ENCODE data around the gene PORCN. TPM values are rescaled to one million over a fixed set of nuclear protein-coding genes. Genes with fewer than 3 reads are reported as not detected.

Gene PORCN
- total RNA-seq, 1 donor from 2014 or later, result 11.8 TPM

DNA sequence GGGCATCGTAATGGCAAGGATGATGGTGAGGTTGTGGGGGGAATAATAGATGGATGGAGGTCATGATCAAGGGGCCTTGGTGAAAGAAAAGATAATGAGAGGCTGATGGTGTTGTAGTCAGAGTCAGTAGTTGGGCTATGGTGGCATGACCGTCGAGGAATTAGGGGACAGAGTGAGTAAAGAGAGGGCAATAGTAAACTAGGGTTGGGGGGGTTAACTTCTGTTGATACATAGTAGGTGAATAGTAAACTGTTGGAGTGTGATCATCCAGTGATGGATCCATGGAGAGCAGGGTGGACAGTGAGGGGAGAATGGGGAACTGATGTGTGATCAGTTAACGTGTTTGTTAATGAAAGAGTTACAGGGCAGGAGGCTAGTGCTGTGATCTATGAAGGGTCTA lies 31.9 kb upstream of the PORCN start:
- DNase-seq (ENCODE audit: low spot score), result no peak

GRCh38 chrX:48477960-48478755 lies 30.6 kb upstream of the PORCN start:
- no peak for DNase-seq (ENCODE audit: low spot score)

GRCh38 chrX:48478806-48479205 lies 30.0 kb upstream of the PORCN start:
- no peak for DNase-seq (ENCODE audit: low spot score)

DNA sequence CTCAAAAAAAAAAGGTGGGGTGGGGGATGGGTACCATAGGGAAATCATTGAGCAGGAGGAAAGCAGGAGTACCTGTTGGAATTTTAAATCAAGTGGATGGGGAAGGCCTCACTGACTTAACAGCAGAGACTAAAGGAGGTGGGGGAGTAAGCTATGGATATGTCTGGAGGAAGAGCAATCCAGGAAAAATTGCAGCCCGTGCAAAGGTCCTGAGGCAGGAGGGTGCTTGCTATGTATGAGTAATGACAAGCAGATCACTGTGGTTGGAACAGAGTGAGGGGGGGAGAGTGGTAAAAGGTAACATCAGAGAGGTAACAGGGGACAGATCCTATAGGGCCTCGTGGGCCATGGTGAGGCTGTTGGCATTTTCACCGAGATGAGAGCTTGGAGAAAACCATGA lies 28.6 kb upstream of the PORCN start:
- DNase-seq (ENCODE audit: low spot score), result no peak

GRCh38 chrX:48480583-48480982 lies 28.2 kb upstream of the PORCN start:
- no peak for DNase-seq (ENCODE audit: low spot score)

DNA sequence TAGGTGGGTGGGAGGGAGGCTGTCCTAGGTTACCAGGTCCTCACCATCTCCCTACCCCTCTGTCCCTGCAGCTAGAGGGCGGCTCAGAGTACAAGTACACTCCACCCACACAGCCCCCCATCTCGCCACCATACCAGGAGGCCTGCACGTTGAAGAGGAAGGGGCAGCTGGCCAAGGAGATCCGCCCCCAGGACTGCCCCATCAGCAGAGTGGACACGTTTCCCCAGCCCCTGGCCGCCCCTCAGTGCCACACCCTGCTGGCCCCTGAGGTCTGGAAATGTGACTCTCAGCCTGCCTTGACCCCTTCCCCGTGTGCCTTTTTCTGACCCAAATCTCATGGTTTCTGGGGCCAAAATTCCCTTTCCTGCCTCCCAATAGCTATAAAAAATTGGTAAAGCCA lies 26.3 kb upstream of the PORCN start:
- no peak for DNase-seq (ENCODE audit: low spot score)

- no peak for DNase-seq (ENCODE audit: low spot score)
These were observed 21.4 kb upstream of the PORCN start for GRCh38 chrX:48487362-48487798.

DNA sequence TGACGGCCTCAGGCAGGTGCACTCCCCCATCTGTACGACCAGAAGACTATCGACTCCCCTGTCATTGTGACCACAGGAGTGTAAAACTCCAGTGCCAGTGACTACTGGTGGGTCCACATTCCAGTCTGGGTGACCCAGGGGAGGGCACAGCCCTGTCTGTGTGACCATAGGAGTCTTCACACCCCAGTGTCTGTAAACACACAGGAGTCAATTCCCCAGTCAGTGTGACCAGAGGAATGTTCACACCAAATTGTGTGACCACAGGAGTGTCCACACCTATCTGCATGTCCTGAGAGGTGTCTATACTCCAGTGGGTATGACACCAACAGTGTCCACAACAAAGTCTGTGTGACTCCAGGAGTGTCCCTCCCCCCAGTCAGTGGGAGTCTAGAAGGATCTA lies 20.8 kb upstream of the PORCN start:
- DNase-seq (ENCODE audit: low spot score), result no peak

DNA sequence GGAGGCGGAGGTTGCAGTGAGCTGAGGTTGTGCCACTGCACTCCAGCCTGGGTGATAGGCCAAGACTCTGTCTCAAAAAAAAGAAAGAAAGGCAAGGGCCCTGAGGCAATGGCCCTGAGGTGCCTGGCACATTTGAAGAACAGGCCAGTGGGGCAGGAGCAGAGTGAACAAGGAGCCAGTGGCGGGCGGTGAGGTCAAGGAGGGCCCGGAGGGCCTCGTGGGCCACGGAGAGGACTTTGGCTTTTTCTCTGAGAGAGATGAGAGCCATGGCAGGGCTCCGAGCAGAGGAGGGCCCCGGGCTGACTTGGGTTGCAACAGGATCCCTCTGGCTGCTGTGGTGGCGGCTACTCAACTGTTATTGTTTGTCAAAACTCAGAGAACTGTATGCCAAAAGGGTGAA lies 19.5 kb upstream of the PORCN start:
- no peak for DNase-seq (ENCODE audit: low spot score)

DNA sequence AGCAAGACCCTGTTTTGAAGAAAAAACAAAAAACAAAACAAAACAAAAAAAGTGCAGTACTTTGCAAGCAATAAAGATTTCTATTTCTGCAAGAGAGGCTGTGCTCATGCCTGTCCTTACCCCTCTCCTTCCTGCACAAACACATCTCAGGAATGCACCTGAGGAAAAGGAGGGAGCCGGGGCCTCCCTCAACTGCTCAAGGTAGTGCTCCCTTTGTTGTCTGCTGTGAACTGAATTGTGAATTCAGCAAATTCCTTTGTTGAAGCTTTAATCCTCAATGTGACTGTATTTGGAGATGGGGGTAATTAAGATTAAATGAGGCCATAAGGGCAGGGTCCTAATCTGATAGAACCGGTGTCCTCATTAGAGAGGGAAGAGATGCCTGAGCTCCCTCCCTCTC lies 18.9 kb upstream of the PORCN start:
- no peak for DNase-seq (ENCODE audit: low spot score)

DNA sequence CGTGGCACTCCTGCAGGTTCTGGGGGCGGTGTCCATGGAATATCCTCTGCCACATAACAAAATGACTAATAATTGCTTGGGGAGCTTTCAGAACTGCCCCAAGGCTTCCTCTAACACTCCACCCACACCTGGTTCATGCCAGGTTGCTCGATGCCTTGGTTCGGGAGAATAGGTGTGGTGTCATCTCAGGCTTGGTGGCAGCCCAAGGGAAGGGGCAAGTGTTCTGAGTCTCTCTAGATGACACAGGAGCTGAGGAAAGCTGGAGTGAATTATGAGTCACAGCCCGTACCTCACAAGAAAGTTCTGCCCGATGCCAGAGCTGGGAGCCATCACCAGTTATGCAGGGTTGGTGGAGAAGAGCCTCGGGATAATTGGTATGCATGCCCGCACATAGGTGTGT lies 18.1 kb upstream of the PORCN start:
- DNase-seq (ENCODE audit: low spot score), result no peak

GRCh38 chrX:48491809-48492208 lies 17.0 kb upstream of the PORCN start:
- DNase-seq (ENCODE audit: low spot score), result no peak

GRCh38 chrX:48492293-48492910 lies 16.4 kb upstream of the PORCN start:
- no peak for DNase-seq (ENCODE audit: low spot score)

DNA sequence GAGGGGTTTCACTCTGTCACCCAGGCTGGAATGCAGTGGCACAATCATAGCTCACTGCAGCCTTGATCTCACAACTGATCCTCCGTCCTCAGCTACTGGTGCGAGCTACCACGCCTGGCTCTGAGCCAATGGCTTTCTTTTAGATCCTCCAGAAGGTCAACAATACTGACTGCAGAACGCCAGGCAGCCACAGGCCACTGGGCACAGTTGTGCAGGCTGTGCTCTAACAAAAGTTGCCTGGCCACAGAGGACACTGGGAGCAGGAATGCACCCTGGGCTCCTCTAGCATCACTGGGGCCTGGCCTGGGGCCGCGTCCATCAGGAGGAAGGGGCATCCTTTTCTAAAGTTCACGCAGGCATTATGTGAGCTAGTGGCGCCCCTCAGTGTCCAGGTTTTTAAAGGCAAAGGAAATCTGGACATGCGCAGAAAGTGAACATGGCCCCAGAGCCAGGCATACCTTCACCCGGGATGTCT lies 14.9 kb upstream of the PORCN start:
- no peak for DNase-seq (ENCODE audit: low spot score)

DNA sequence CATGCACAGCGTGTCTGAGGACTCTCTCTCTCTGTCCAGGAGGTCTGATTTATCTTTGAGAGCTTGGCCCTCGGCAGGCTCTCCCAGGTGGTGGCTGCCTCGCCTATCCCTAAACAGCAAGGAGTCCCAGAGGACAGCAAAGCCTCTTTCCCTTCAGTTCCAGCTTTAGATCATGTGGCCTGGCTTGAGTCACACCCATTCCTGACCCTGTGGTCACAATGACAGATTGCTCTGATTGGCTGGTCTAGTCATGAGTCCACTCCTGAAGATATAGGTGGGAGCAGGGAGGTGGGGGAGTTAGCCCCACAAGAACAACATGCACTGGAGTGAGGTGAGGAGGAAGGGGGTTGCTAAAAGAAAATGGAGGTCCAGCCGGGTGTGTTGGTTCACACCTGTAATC lies 12.1 kb upstream of the PORCN start:
- no peak for DNase-seq (ENCODE audit: low spot score)

- no peak for DNase-seq (ENCODE audit: low spot score)
These were observed 10.9 kb upstream of the PORCN start for GRCh38 chrX:48497871-48498270.

DNA sequence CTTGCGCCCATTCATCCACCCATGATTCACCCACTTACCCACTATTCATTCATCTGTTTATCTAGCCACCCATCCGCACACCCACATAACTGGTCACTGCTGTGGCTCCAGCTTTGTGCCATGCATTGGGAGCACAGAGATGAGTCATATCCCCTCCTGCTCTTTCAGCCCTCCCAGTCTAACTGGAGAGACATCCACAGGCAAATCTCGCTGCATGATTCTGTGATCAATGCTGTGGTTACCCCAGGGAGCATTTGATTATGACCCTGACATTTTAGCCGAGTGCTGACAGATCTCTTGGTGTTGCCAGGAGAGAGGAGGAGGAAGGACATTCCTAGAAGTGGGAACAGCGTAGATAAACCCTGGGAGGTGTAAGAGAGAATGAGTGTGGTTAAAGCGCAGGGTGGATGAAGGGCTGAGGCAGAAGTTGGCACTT lies 10.4 kb upstream of the PORCN start:
- DNase-seq (ENCODE audit: low spot score), result no peak

- DNase-seq (ENCODE audit: low spot score), result no peak
These were observed 4.5 kb upstream of the PORCN start for GRCh38 chrX:48504261-48504660.

- DNase-seq (ENCODE audit: low spot score), result no peak
These were observed 3.3 kb upstream of the PORCN start for GRCh38 chrX:48505481-48505880.

GRCh38 chrX:48507246-48507645 lies 1.5 kb upstream of the PORCN start:
- DNase-seq (ENCODE audit: low spot score), result no peak

GRCh38 chrX:48509245-48509590 lies 426 bp downstream of the PORCN start:
- DNase-seq (ENCODE audit: low spot score), result no peak

DNA sequence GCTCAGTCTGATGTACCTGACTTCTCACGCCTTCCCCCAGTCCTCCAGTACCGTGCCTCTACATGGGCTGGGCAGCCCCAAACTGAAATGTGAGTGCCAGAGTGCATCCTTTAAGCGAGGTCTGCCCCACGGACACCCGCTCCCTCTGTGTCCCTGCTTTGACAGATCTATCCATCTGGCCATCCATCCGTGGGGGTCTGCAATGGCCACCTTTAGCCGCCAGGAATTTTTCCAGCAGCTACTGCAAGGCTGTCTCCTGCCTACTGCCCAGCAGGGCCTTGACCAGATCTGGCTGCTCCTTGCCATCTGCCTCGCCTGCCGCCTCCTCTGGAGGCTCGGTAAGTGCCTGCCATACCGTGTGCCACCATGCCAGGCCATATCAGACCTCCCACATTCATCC lies 827 bp downstream of the PORCN start:
- DNase-seq (ENCODE audit: low spot score), result no peak

DNA sequence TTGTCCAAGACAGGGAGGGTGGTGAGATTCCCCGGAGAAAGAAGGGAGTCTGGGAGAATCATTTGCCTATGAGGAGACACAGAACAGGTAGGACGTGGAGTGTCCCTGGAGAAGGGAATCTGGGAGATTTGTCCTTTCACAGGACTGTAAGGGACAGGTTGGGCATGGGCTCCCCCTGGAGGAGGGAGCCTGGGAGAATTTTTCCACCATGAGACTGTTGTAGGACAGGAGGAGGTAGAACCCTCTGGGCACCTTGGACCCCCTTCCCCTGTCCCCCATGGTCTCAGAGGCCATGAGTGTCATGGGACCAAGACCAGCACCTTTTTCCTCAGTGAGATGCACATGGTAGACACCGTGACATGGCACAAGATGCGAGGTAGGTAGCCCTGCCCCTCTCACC lies 2.8 kb downstream of the PORCN start:
- no peak for DNase-seq (ENCODE audit: low spot score)
